ENCODE measurements around the gene RAD21L1.
"Not testable (repeated sequence)": the region's sequence is repeated elsewhere in the genome, so short reads cannot be mapped to it uniquely, and the experiment has no call there.

RAD21L1 gene

DNA sequence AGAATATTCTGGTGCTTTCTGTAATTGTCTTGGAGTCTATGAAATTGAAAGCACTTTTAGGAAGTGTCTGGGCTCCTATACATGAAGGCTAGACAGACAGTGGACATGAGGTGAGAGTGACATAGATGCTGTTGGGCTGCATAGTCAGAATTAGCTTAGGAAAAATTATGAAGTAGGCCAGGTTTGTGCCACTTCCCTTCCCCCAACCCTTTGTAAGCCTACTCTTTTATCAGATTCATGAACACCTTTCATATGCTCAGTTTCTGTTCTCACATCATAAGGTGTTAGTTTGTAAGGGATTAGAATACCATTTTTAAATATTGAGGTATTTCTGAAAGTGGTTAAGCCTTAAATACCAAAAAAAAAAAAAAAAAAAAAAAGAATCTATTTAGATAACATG lies 21.8 kb downstream of the RAD21L1 start:
- Histone ChIP-seq H3K79me2 (ENCODE audit: insufficient read depth, low read length) (no peaks in the 10 kb centered on the region), H3K36me3 (ENCODE audit: low read length) (no peaks in the 10 kb centered on the region), H3K9me3 (ENCODE audit: insufficient read depth, low read length) (no peaks in the 10 kb centered on the region), H2AFZ (ENCODE audit: low read depth, low read length, severe bottlenecking) (no peak overlapping the region), H4K20me1 (ENCODE audit: low read depth, low read length) (no peaks in the 10 kb centered on the region), H3K27me3 (ENCODE audit: low read length) (no peaks in the 10 kb centered on the region), H3K27ac (ENCODE audit: low read depth, low read length) (no peak overlapping the region), H3K9ac (ENCODE audit: low read length) (no peak overlapping the region), H3K4me2 (ENCODE audit: low read depth, low read length, poor library complexity, severe bottlenecking) (no peak overlapping the region), H3F3A (ENCODE audit: insufficient read depth) (no peaks in the 10 kb centered on the region), H3K9me2 (replicated peaks; ENCODE audit: insufficient read depth, low read length) (no peaks in the 10 kb centered on the region), H3K4me3 (ENCODE audit: insufficient read depth, low read length, poor library complexity, severe bottlenecking) (no peak overlapping the region)
- TF ChIP-seq EZH2phosphoT487 (conservative IDR thresholded peaks at IDR 0.05; ENCODE audit: low read length) = no peak

DNA sequence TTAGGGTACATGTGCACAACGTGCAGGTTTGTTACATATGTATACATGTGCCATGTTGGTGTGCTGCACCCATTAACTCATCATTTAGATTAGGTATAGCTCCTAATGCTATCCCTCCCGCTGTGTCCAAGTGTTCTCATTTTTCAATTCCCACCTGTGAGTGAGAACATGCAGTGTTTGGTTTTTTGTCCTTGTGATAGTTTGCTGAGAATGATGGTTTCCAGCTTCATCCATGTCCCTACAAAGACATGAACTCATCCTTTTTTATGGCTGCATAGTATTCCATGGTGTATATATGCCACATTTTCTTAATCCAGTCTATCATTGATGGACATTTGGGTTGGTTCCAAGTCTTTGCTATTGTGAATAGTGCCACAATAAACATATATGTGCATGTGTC lies 24.4 kb downstream of the RAD21L1 start:
- H3K9ac ChIP-seq (ENCODE audit: low read length); H3K36me3 ChIP-seq (ENCODE audit: low read length); H3K9me3 ChIP-seq (ENCODE audit: insufficient read depth, low read length); H3K79me2 ChIP-seq (ENCODE audit: insufficient read depth, low read length); H3K27me3 ChIP-seq (ENCODE audit: low read length); H4K20me1 ChIP-seq (ENCODE audit: low read depth, low read length); H3K4me3 ChIP-seq (ENCODE audit: insufficient read depth, low read length, poor library complexity, severe bottlenecking); H3K4me2 ChIP-seq (ENCODE audit: low read depth, low read length, poor library complexity, severe bottlenecking); H3F3A ChIP-seq (ENCODE audit: insufficient read depth); H3K9me2 ChIP-seq (replicated peaks; ENCODE audit: insufficient read depth, low read length); H2AFZ ChIP-seq (ENCODE audit: low read depth, low read length, severe bottlenecking); H3K27ac ChIP-seq (ENCODE audit: low read depth, low read length): not testable (repeated sequence)

DNA sequence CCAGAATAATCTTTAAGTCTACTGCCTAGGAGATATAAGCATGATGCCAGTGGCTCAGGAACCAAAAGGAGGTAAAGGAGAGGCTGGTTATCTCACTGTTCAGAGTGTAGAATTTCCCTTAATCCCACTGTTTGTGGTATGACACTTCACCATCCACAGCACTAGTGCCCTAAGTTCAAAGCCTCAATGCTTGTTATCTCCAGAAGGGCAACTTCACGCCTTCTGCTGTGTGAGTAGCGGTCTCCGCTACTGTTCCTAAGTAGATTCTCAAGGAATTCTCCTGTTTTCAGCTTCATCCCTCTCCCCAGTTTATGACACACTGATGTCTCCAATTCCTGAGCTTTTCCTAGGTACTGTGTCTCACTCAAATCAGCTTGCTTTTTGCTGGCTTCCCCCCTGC lies 26.6 kb downstream of the RAD21L1 start:
- Histone ChIP-seq H3K27ac (ENCODE audit: low read depth, low read length) (no peak overlapping the region), H2AFZ (ENCODE audit: low read depth, low read length, severe bottlenecking) (no peak overlapping the region), H3K27me3 (ENCODE audit: low read length) (no peaks in the 10 kb centered on the region; the same call in 1 of the 2 replicates), H4K20me1 (ENCODE audit: low read depth, low read length) (no peaks in the 10 kb centered on the region), H3F3A (ENCODE audit: insufficient read depth) (no peaks in the 10 kb centered on the region), H3K9me2 (replicated peaks; ENCODE audit: insufficient read depth, low read length) (no peaks in the 10 kb centered on the region), H3K36me3 (ENCODE audit: low read length) (no peaks in the 10 kb centered on the region), H3K9me3 (ENCODE audit: insufficient read depth, low read length) (no peaks in the 10 kb centered on the region), H3K4me2 (ENCODE audit: low read depth, low read length, poor library complexity, severe bottlenecking) (no peak overlapping the region), H3K79me2 (ENCODE audit: insufficient read depth, low read length) (no peaks in the 10 kb centered on the region), H3K9ac (ENCODE audit: low read length) (no peak overlapping the region), H3K4me3 (ENCODE audit: insufficient read depth, low read length, poor library complexity, severe bottlenecking) (no peak overlapping the region)
- TF ChIP-seq EZH2phosphoT487 (conservative IDR thresholded peaks at IDR 0.05; ENCODE audit: low read length) = no peak
- TF ChIP-seq, protein P1, sequence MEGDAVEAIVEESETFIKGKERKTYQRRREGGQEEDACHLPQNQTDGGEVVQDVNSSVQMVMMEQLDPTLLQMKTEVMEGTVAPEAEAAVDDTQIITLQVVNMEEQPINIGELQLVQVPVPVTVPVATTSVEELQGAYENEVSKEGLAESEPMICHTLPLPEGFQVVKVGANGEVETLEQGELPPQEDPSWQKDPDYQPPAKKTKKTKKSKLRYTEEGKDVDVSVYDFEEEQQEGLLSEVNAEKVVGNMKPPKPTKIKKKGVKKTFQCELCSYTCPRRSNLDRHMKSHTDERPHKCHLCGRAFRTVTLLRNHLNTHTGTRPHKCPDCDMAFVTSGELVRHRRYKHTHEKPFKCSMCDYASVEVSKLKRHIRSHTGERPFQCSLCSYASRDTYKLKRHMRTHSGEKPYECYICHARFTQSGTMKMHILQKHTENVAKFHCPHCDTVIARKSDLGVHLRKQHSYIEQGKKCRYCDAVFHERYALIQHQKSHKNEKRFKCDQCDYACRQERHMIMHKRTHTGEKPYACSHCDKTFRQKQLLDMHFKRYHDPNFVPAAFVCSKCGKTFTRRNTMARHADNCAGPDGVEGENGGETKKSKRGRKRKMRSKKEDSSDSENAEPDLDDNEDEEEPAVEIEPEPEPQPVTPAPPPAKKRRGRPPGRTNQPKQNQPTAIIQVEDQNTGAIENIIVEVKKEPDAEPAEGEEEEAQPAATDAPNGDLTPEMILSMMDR (IDR thresholded peaks at IDR 0.05; ENCODE audit: insufficient read depth, low read length, poor library complexity, severe bottlenecking) = no peak

DNA sequence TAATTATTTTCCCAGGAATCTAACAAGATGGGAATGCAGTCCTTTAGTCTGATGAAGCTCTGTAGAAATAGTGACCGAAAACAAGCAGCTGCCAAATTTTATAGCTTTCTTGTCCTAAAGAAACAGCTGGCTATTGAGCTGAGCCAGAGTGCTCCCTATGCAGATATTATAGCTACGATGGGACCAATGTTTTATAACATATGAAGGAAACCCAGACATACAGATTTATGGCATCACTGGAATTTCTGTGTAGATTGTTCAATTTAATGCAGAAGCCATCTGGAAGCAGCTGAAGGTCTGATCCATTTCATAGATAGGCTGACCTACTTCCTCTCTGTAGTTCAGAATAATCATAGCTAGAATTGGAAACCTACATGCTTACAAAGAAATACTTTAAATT lies 28.4 kb downstream of the RAD21L1 start:
- Histone ChIP-seq H3K27ac (ENCODE audit: low read depth, low read length) (no peak overlapping the region), H4K20me1 (ENCODE audit: low read depth, low read length) (no peaks in the 10 kb centered on the region), H3K4me2 (ENCODE audit: low read depth, low read length, poor library complexity, severe bottlenecking) (no peak overlapping the region), H3F3A (ENCODE audit: insufficient read depth) (no peaks in the 10 kb centered on the region), H2AFZ (ENCODE audit: low read depth, low read length, severe bottlenecking) (no peak overlapping the region), H3K9me3 (ENCODE audit: insufficient read depth, low read length) (no peaks in the 10 kb centered on the region), H3K36me3 (ENCODE audit: low read length) (no peaks in the 10 kb centered on the region), H3K9ac (ENCODE audit: low read length) (no peak overlapping the region), H3K79me2 (ENCODE audit: insufficient read depth, low read length) (no peaks in the 10 kb centered on the region), H3K4me3 (ENCODE audit: insufficient read depth, low read length, poor library complexity, severe bottlenecking) (no peak overlapping the region), H3K27me3 (ENCODE audit: low read length) (no peaks in the 10 kb centered on the region; the same call in 1 of the 2 replicates), H3K9me2 (replicated peaks; ENCODE audit: insufficient read depth, low read length) (no peaks in the 10 kb centered on the region)
- TF ChIP-seq, protein P1 (IDR thresholded peaks at IDR 0.05; ENCODE audit: insufficient read depth, low read length, poor library complexity, severe bottlenecking) = no peak
- no peak for TF ChIP-seq EZH2phosphoT487 (conservative IDR thresholded peaks at IDR 0.05; ENCODE audit: low read length)
